LNCaP clone FGC (cell line): Measurements from ENCODE around the gene MARK3.
"Not testable (repeated sequence)": the region's sequence is repeated elsewhere in the genome, so short reads cannot be mapped to it uniquely, and the experiment has no call there.

ENCODE experiments used
- DNase-seq: peaks from one replicate; pipeline ENCODE4 v3.0.0-alpha.2; 2011; ENCODE audit warnings: low read depth
- H3K4me3 ChIP-seq: 2 replicates; pipeline ENCODE4 v1.5.1; 2011; ENCODE audit warnings: mild to moderate bottlenecking, low read depth, low read length, control low read depth
- CTCF ChIP-seq: IDR thresholded peaks from 2 replicates; pipeline ENCODE4 v1.5.1; 2012; ENCODE audit warnings: mild to moderate bottlenecking; ENCODE audit not compliant: control insufficient read depth, insufficient read depth; ENCODE audit errors: extremely low read depth

The MARK3 gene

GRCh38 chr14:103510724-103511693, 125.8 kb downstream of the MARK3 start:
- no peak for TF ChIP-seq CTCF
- no peak for DNase-seq
- H3K4me3 ChIP-seq = no peak overlapping the region

- H3K4me3 ChIP-seq, DNase-seq: not testable (repeated sequence)
These were observed 127.0 kb downstream of the MARK3 start for GRCh38 chr14:103512180-103512579.

- TF ChIP-seq CTCF = no peak
- DNase-seq = no peak
These were observed 127.7 kb downstream of the MARK3 start for GRCh38 chr14:103512701-103513611.

GRCh38 chr14:103514596-103515421, 129.6 kb downstream of the MARK3 start:
- TF ChIP-seq CTCF = no peak
- H3K4me3 ChIP-seq = no peak overlapping the region
- no peak for DNase-seq

More at GRCh38 chr14:103512701-103513611, 127.7 kb downstream of the MARK3 start:
- no peak overlapping the region for H3K4me3 ChIP-seq

GRCh38 chr14:103516426-103517173, 131.4 kb downstream of the MARK3 start:
- TF ChIP-seq CTCF = no peak
- no peak for DNase-seq
- H3K4me3 ChIP-seq = no peak overlapping the region

- no peak overlapping the region for H3K4me3 ChIP-seq
- DNase-seq = no peak
- no peak for TF ChIP-seq CTCF
These were observed 132.0 kb downstream of the MARK3 start for GRCh38 chr14:103517174-103517566.
